Measurements from ENCODE around the gene UQCRC1.

GRCh38 chr3:48648188-48648850 lies 38.9 kb upstream of the UQCRC1 start:
- no peak for TF ChIP-seq CTCF (IDR thresholded peaks at IDR 0.05)
- TF ChIP-seq POLR2A (IDR thresholded peaks at IDR 0.05), result no peak
